Liver (tissue), 9 donors: ENCODE data around the gene EHD1. TPM values are rescaled to one million over a fixed set of nuclear protein-coding genes. Genes with fewer than 3 reads are reported as not detected.

ENCODE experiments used
- DNase-seq: peaks from one replicate; pipeline ENCODE4 v3.0.0-alpha.2; 2017; ENCODE audit warnings: low spot score
- H3K27ac ChIP-seq, 2 donors: one replicate each; pipeline ENCODE4 v1.7.0; 2013; ENCODE audit warnings: inconsistent platforms in 2 of 2, low read length in 2 of 2, control low read depth in 1 of 2, low read depth in 1 of 2, mild to moderate bottlenecking in 1 of 2
- H3K27me3 ChIP-seq, 4 donors: one replicate each; pipeline versions ENCODE4 v1.6.1 to v1.7.0; 2013; ENCODE audit warnings: low read length in 3 of 4, inconsistent platforms in 1 of 4, mild to moderate bottlenecking in 1 of 4, moderate library complexity in 1 of 4; ENCODE audit not compliant: control insufficient read depth in 4 of 4, insufficient read depth in 4 of 4
- H3K36me3 ChIP-seq, 4 donors: one replicate each; pipeline versions ENCODE4 v1.6.1 to v1.7.0; 2013; ENCODE audit warnings: low read length in 3 of 4, mild to moderate bottlenecking in 3 of 4, low read depth in 1 of 4, moderate library complexity in 1 of 4; ENCODE audit not compliant: control insufficient read depth in 4 of 4, insufficient read depth in 3 of 4
- H3K4me1 ChIP-seq, 4 donors: one replicate each; pipeline versions ENCODE4 v1.6.1 to v1.7.0; 2013; ENCODE audit warnings: low read length in 3 of 4, mild to moderate bottlenecking in 3 of 4, moderate library complexity in 1 of 4; ENCODE audit not compliant: control insufficient read depth in 4 of 4, insufficient read depth in 4 of 4
- H3K4me3 ChIP-seq, 3 donors: one replicate each; pipeline versions ENCODE4 v1.6.1 to v1.7.0; 2013; ENCODE audit warnings: low read length in 3 of 3, control low read depth in 1 of 3, low read depth in 1 of 3, mild to moderate bottlenecking in 1 of 3
- H3K9ac ChIP-seq, 2 donors: one replicate each; pipeline ENCODE4 v1.7.0; 2013; ENCODE audit warnings: low read length in 2 of 2, mild to moderate bottlenecking in 2 of 2, moderate library complexity in 2 of 2, control low read depth in 1 of 2, low read depth in 1 of 2
- H3K9me3 ChIP-seq, 4 donors: one replicate each; pipeline versions ENCODE4 v1.6.1 to v1.7.0; 2013; ENCODE audit warnings: low read length in 3 of 4; ENCODE audit not compliant: control insufficient read depth in 4 of 4
- ATF3 ChIP-seq: IDR thresholded peaks from 2 replicates; pipeline ENCODE4 v1.6.1; 2016; ENCODE audit warnings: antibody characterized with exemption
- CTCF ChIP-seq: fragments of 150-350 bp; IDR thresholded peaks from 2 replicates; pipeline ENCODE4 v1.5.1; 2017; ENCODE audit warnings: improper control_type of control experiment, low read depth, low read length; ENCODE audit not compliant: missing input control
- FOXA2 ChIP-seq: IDR thresholded peaks from 2 replicates; pipeline ENCODE4 v1.6.1; 2016; ENCODE audit warnings: antibody characterized with exemption
- GABPA ChIP-seq, 2 donors: IDR thresholded peaks in 1 of 2; conservative IDR thresholded peaks in 1 of 2; 2 replicates each; pipeline ENCODE4 v1.6.1; 2016; ENCODE audit warnings: antibody characterized with exemption in 2 of 2, mild to moderate bottlenecking in 1 of 2, moderate library complexity in 1 of 2
- HNF4A ChIP-seq, 2 donors: conservative IDR thresholded peaks; 2 replicates each; pipeline ENCODE4 v1.6.1; 2016; ENCODE audit warnings: antibody characterized with exemption in 2 of 2, mild to moderate bottlenecking in 2 of 2
- HNF4G ChIP-seq: IDR thresholded peaks from 2 replicates; pipeline ENCODE4 v1.6.1; 2016; ENCODE audit warnings: antibody characterized with exemption
- JUND ChIP-seq, 2 donors: IDR thresholded peaks; 2 replicates each; pipeline ENCODE4 v1.6.1; 2016; ENCODE audit warnings: antibody characterized with exemption in 2 of 2
- MAX ChIP-seq: IDR thresholded peaks from 2 replicates; pipeline ENCODE4 v1.6.1; 2016; ENCODE audit warnings: antibody characterized with exemption
- NR2F2 ChIP-seq: IDR thresholded peaks from 2 replicates; pipeline ENCODE4 v1.6.1; 2016; ENCODE audit warnings: antibody characterized with exemption
- RAD21 ChIP-seq, 2 donors: IDR thresholded peaks; 2 replicates each; pipeline ENCODE4 v1.6.1; 2016; ENCODE audit warnings: antibody characterized with exemption in 2 of 2, mild to moderate bottlenecking in 2 of 2
- REST ChIP-seq: IDR thresholded peaks from 2 replicates; pipeline ENCODE4 v1.6.1; 2016; ENCODE audit warnings: antibody characterized with exemption, mild to moderate bottlenecking
- RXRA ChIP-seq, 2 donors: IDR thresholded peaks; 2 replicates each; pipeline ENCODE4 v1.6.1; 2017 to 2018; ENCODE audit warnings: antibody characterized with exemption in 2 of 2, mild to moderate bottlenecking in 1 of 2
- SP1 ChIP-seq: IDR thresholded peaks from 2 replicates; pipeline ENCODE4 v1.6.1; 2018; ENCODE audit warnings: antibody characterized with exemption, mild to moderate bottlenecking
- TAF1 ChIP-seq: conservative IDR thresholded peaks from 2 replicates; pipeline ENCODE4 v1.6.1; 2016; ENCODE audit warnings: antibody characterized with exemption, mild to moderate bottlenecking
- YY1 ChIP-seq: IDR thresholded peaks from 2 replicates; pipeline ENCODE4 v1.6.1; 2016; ENCODE audit warnings: antibody characterized with exemption, mild to moderate bottlenecking
- ZBTB33 ChIP-seq: IDR thresholded peaks from 2 replicates; pipeline ENCODE4 v1.6.1; 2016; ENCODE audit warnings: antibody characterized with exemption
- WGBS: extraction: QIAGEN DNeasy Blood & Tissue Kit; methylation state at CpG from one replicate; pipeline ENCODE4 v1.1.7; 2013; 5-methylcytosine and 5-hydroxymethylcytosine counted together
- polyA plus RNA-seq, 2 donors: library from polyadenylated mRNA; stranded (reverse) in 1 of 2; unstranded in 1 of 2; fragments of 200-250 nt in 1 of 2; fragments of >200 nt in 1 of 2; fragmentation: Nextera tagmentation in 1 of 2; extraction: Ambion mirVana in 1 of 2; gene quantifications; one replicate each; pipeline versions ENCODE4 v1.2.1 to v1.2.3, GENCODE V29; 2013 to 2015
- total RNA-seq, 2 donors: library from RNA; depleted of rRNA; stranded (reverse); fragments of >200 nt; gene quantifications; one replicate each; pipeline ENCODE4 v1.2.3, GENCODE V29; 2014
- donor health status: healthy.
- donor health status: healthy.
- donor health status: healthy.
- donor health status: healthy.
- donor health status: healthy.

Gene EHD1
- total and polyA plus RNA-seq, 4 donors: 8.3 to 36.4 (median 19.2) TPM

GRCh38 chr11:64906314-64906635, 27.9 kb upstream of the EHD1 start:
- 97% methylated on average over 13 of the region's 13 CpGs for WGBS

GRCh38 chr11:64905516-64906313, 27.3 kb upstream of the EHD1 start:
- no peaks in the 10 kb centered on the region for H3K4me1 ChIP-seq
- peaks cover 49 to 83% (median 60%) of the 10 kb centered on the region in 4 donors for H3K36me3 ChIP-seq
- H3K4me3 ChIP-seq: no peak overlapping the region
- H3K9me3 ChIP-seq: no peaks in the 10 kb centered on the region
- TF ChIP-seq FOXA2 (no peak), SP1 (no peak), MAX (no peak), ZBTB33 (no peak), GABPA (IDR thresholded peaks at IDR 0.05 in 1 of 2, conservative IDR thresholded peaks at IDR 0.05 in 1 of 2) (no peak), YY1 (no peak), RXRA (IDR thresholded peaks at IDR 0.05) (no peak), REST (no peak), HNF4A (conservative IDR thresholded peaks at IDR 0.05) (no peak), ATF3 (no peak), RAD21 (IDR thresholded peaks at IDR 0.05) (no peak), CTCF (no peak), TAF1 (no peak), JUND (IDR thresholded peaks at IDR 0.05) (no peak)
- no peak overlapping the region for H3K27ac ChIP-seq
- no peak overlapping the region for H3K9ac ChIP-seq
- 92% methylated on average over 25 of the region's 25 CpGs for WGBS
- no peaks in the 10 kb centered on the region for H3K27me3 ChIP-seq
- DNase-seq: no peak

More at GRCh38 chr11:64906314-64906635, 27.9 kb upstream of the EHD1 start:
- Histone ChIP-seq H3K36me3 (peaks cover 52 to 83% (median 62%) of the 10 kb centered on the region in 4 donors), H3K9ac (no peak overlapping the region), H3K27me3 (no peaks in the 10 kb centered on the region), H3K27ac (no peak overlapping the region), H3K4me1 (no peaks in the 10 kb centered on the region), H3K9me3 (no peaks in the 10 kb centered on the region), H3K4me3 (no peak overlapping the region)
- TF ChIP-seq NR2F2: no peak
- no peak for TF ChIP-seq RXRA (IDR thresholded peaks at IDR 0.05)
- no peak for TF ChIP-seq FOXA2
- TF ChIP-seq HNF4G: no peak
- no peak for TF ChIP-seq ATF3
- no peak for DNase-seq
